Hindlimb muscle (tissue), 1 donor: ENCODE measurements around the gene FUNDC1. TPM values are rescaled to one million over a fixed set of nuclear protein-coding genes. Genes with fewer than 3 reads are reported as not detected.

Experiments used
- DNase-seq: peaks from one replicate; pipeline ENCODE4 v3.0.0-alpha.2; 2013
- polyA plus RNA-seq: library from polyadenylated mRNA; unstranded; fragments of 120-200 nt; gene quantifications from one replicate; pipeline ENCODE4 v1.2.1, GENCODE V29; 2013; ENCODE audit not compliant: insufficient read length

The FUNDC1 gene
- polyA plus RNA-seq, 1 donor: 11.0 TPM

DNA sequence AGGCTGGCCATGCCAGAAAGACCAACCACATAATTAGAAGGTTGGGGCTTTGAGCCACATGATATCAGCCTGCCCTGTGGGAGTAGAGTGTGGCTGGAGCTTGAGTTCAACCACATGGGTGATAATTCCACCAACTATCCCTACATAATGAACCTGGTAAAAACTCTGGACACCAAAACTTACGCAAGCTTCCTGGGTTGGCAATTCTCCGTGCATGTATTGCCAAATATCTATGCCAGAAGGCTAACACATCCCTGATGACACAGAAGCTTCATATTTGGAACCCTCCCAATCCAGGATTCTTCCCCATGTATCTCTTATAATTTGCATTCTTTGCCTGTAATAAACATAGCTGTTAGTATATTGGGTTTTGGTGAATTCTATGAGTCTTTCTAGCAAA lies 68.2 kb downstream of the FUNDC1 start:
- DNase-seq: no peak

Other genes starting within 250 kb of the FUNDC1 start
- 0.18 TPM for gene EFHC2, start 199.2 kb downstream of the FUNDC1 start, polyA plus RNA-seq